ENCODE results near the gene TMX3. TPM values are rescaled to one million over a fixed set of nuclear protein-coding genes. Genes with fewer than 3 reads are reported as not detected.

Gene TMX3
- polyA plus RNA-seq, 1 donor from 2014 or later, result 158 TPM

GRCh38 chr18:68735483-68736343, 20.8 kb upstream of the TMX3 start:
- Histone ChIP-seq H3K27ac (ENCODE audit: low read length) (no peak overlapping the region), H3K79me2 (replicated peaks; ENCODE audit: insufficient read depth, low read length) (no peaks in the 10 kb centered on the region), H3F3A (ENCODE audit: insufficient read depth, low read length, poor library complexity, severe bottlenecking) (no peaks in the 10 kb centered on the region), H3K27me3 (ENCODE audit: insufficient read depth, low read depth, low read length) (no peaks in the 10 kb centered on the region), H3K4me2 (ENCODE audit: low read length) (no peak overlapping the region), H3K9me3 (ENCODE audit: low read length) (no peaks in the 10 kb centered on the region), H4K20me1 (ENCODE audit: insufficient read depth) (no peaks in the 10 kb centered on the region), H3K36me3 (ENCODE audit: insufficient read depth, low read length) (no peaks in the 10 kb centered on the region), H3K9me2 (ENCODE audit: insufficient read depth, low read length) (no peaks in the 10 kb centered on the region), H3K4me3 (ENCODE audit: low read length) (no peak overlapping the region), H3K9ac (ENCODE audit: low read length) (no peak overlapping the region), H2AFZ (ENCODE audit: low read depth, low read length) (no peak overlapping the region)
- TF ChIP-seq CTCF (IDR thresholded peaks at IDR 0.05; ENCODE audit: poor library complexity, severe bottlenecking) (peak; percentile 92), EP300 (conservative IDR thresholded peaks at IDR 0.05; ENCODE audit: poor library complexity, severe bottlenecking) (no peak), POLR2AphosphoS5 (IDR thresholded peaks at IDR 0.05) (no peak), RAD21 (conservative IDR thresholded peaks at IDR 0.05) (peak; percentile 96), SMC3 (conservative IDR thresholded peaks at IDR 0.05; ENCODE audit: poor library complexity) (peak; percentile 95)

- Histone ChIP-seq H4K20me1 (ENCODE audit: insufficient read depth) (no peaks in the 10 kb centered on the region), H3K4me3 (ENCODE audit: low read length) (peak overlapping the region; percentile 27), H3K36me3 (ENCODE audit: insufficient read depth, low read length) (no peaks in the 10 kb centered on the region), H3F3A (ENCODE audit: insufficient read depth, low read length, poor library complexity, severe bottlenecking) (no peaks in the 10 kb centered on the region), H2AFZ (ENCODE audit: low read depth, low read length) (no peak overlapping the region), H3K9me3 (ENCODE audit: low read length) (no peaks in the 10 kb centered on the region), H3K4me2 (ENCODE audit: low read length) (no peak overlapping the region), H3K9me2 (ENCODE audit: insufficient read depth, low read length) (no peaks in the 10 kb centered on the region), H3K27me3 (ENCODE audit: insufficient read depth, low read depth, low read length) (no peaks in the 10 kb centered on the region), H3K27ac (ENCODE audit: low read length) (no peak overlapping the region), H3K79me2 (replicated peaks; ENCODE audit: insufficient read depth, low read length) (no peaks in the 10 kb centered on the region), H3K9ac (ENCODE audit: low read length) (no peak overlapping the region)
- TF ChIP-seq MXI1 (conservative IDR thresholded peaks at IDR 0.05; ENCODE audit: poor library complexity, severe bottlenecking) (no peak), CTCF (IDR thresholded peaks at IDR 0.05; ENCODE audit: poor library complexity, severe bottlenecking) (no peak), RAD21 (conservative IDR thresholded peaks at IDR 0.05) (no peak), POLR2AphosphoS5 (IDR thresholded peaks at IDR 0.05) (no peak), EP300 (conservative IDR thresholded peaks at IDR 0.05; ENCODE audit: poor library complexity, severe bottlenecking) (no peak), EZH2 (IDR thresholded peaks at IDR 0.05; ENCODE audit: borderline replicate concordance, insufficient read depth, low read length, poor library complexity, severe bottlenecking) (no peak), TAF1 (IDR thresholded peaks at IDR 0.05; ENCODE audit: low read depth) (no peak), REST (IDR thresholded peaks at IDR 0.05; ENCODE audit: borderline replicate concordance) (no peak), SMC3 (conservative IDR thresholded peaks at IDR 0.05; ENCODE audit: poor library complexity) (no peak)
Observed at GRCh38 chr18:68734308-68734707, 19.4 kb upstream of the TMX3 start.
